ENCODE measurements around the gene RPA1. TPM values are rescaled to one million over a fixed set of nuclear protein-coding genes. Genes with fewer than 3 reads are reported as not detected.

Gene RPA1
- total and polyA plus RNA-seq, 2 of the 8 experiments (the other 6 are each of a cell fraction or from before 2014, with no cell fraction given) = 79.1 to 194 TPM

GRCh38 chr17:1906662-1907101 lies 76.9 kb downstream of the RPA1 start:
- no peaks in the 10 kb centered on the region for H3K36me3 ChIP-seq (ENCODE audit: control insufficient read depth in 2 of 4, insufficient read depth in 4 of 4, low read length in 3 of 4)
- peaks cover 40 to 72% (median 62%) of the 10 kb centered on the region in 4 experiments for H3K27me3 ChIP-seq (replicated peaks in 1 of 4; ENCODE audit: control insufficient read depth in 3 of 4, extremely low read depth in 1 of 4, insufficient read depth in 3 of 4, low read length in 3 of 4)
- no peak overlapping the region for H4K8ac ChIP-seq (ENCODE audit: extremely low read depth, insufficient read depth, low read length)
- H2BK5ac ChIP-seq (ENCODE audit: low read depth, low read length) = no peak overlapping the region
- no peaks in the 10 kb centered on the region for H3K9me3 ChIP-seq (ENCODE audit: insufficient read depth in 2 of 2, low read depth in 1 of 2, low read length in 1 of 2)
- no peak overlapping the region for H3K4ac ChIP-seq (replicated peaks; ENCODE audit: insufficient read length, low read depth, low read length)
- H3K27ac ChIP-seq (ENCODE audit: low read depth, low read length) = no peak overlapping the region
- no peak overlapping the region for H3K9ac ChIP-seq (replicated peaks in 1 of 4; ENCODE audit: extremely low read depth in 1 of 4, low read depth in 3 of 4, low read length in 3 of 4)
- H3K56ac ChIP-seq (replicated peaks; ENCODE audit: insufficient read length, low read depth, low read length) = no peak overlapping the region
- no peak overlapping the region for H2BK20ac ChIP-seq (ENCODE audit: low read length)
- H2BK12ac ChIP-seq (ENCODE audit: low read depth, low read length) = no peak overlapping the region
- DNase-seq (ENCODE audit: low read depth in 1 of 2, low spot score in 2 of 2) = no peak
- FAIRE-seq = no peak
- H3K4me1 ChIP-seq (replicated peaks in 1 of 4; ENCODE audit: control insufficient read depth in 3 of 4, insufficient read depth in 4 of 4, low read length in 3 of 4) = peaks cover 0 to 4% (median 3%) of the 10 kb centered on the region in 4 experiments; a peak in 3 of 7 replicates
- no peak overlapping the region for H2BK120ac ChIP-seq (replicated peaks; ENCODE audit: low read depth, low read length)
- CTCF ChIA-PET (ENCODE audit: partially characterized antibody) = interaction anchor here (0.7 to 1.8 kb wide), 5 partner anchors 21 to 135 kb away, joined by 3 to 6 read pairs (median 5); partner anchors contain the start of gene OVCA2
- H3K79me1 ChIP-seq (ENCODE audit: low read depth, low read length) = no peaks in the 10 kb centered on the region
- no peaks in the 10 kb centered on the region for H3K79me2 ChIP-seq (ENCODE audit: control insufficient read depth in 1 of 2, insufficient read depth in 2 of 2, low read length in 2 of 2)
- H2AK5ac ChIP-seq (ENCODE audit: low read depth, low read length) = no peak overlapping the region
- H3K14ac ChIP-seq (ENCODE audit: insufficient read length) = no peak overlapping the region
- peaks cover 2 to 8% of the 10 kb centered on the region in 2 experiments for H4K20me1 ChIP-seq (replicated peaks in 1 of 2; ENCODE audit: control insufficient read depth in 1 of 2, insufficient read depth in 2 of 2, low read length in 2 of 2)
- no peak overlapping the region for H3K4me3 ChIP-seq (ENCODE audit: extremely low read depth in 1 of 4, insufficient read depth in 2 of 4, low read depth in 3 of 4, low read length in 4 of 4)
- H3K23me2 ChIP-seq (ENCODE audit: low read depth, low read length) = peaks cover 2% of the 10 kb centered on the region; the same call in 1 of the 2 replicates
- 92% methylated on average over 8 of the region's 8 CpGs; no CpG with 5 or more reads in 1 of the 2 experiments for WGBS, 2 experiments (ENCODE audit: extremely low coverage in 1 of 2, insufficient coverage in 1 of 2, insufficient read length in 1 of 2, insufficient replicate concordance in 2 of 2, low coverage in 1 of 2, low lambda C conversion rate in 2 of 2, missing lambda C conversion rate in 1 of 2)
- no peak overlapping the region for H2AFZ ChIP-seq (ENCODE audit: low read length)
- TF ChIP-seq TEAD4 (IDR thresholded peaks at IDR 0.05; ENCODE audit: low read depth, low read length) (peak; percentile 17; the same call in 1 of the 2 replicates), JUN (IDR thresholded peaks at IDR 0.05; ENCODE audit: low read depth, low read length) (no peak), RBBP5 (IDR thresholded peaks at IDR 0.05; ENCODE audit: borderline replicate concordance, low read depth, low read length) (no peak), CBX5 (IDR thresholded peaks at IDR 0.05; ENCODE audit: low read depth, low read length) (no peak), EGR1 (IDR thresholded peaks at IDR 0.05; ENCODE audit: borderline replicate concordance, low read depth, low read length) (no peak), TAF7 (optimal IDR thresholded peaks at IDR 0.05; ENCODE audit: borderline replicate concordance, low read depth, low read length) (no peak), ZNF274 (IDR thresholded peaks at IDR 0.05; ENCODE audit: borderline replicate concordance, extremely low read depth, low read length) (no peak), ATF2 (IDR thresholded peaks at IDR 0.05; ENCODE audit: low read length) (no peak), TBP (IDR thresholded peaks at IDR 0.05; ENCODE audit: low read depth, low read length) (no peak), BRCA1 (IDR thresholded peaks at IDR 0.05; ENCODE audit: low read depth, low read length) (no peak), EZH2 (IDR thresholded peaks at IDR 0.05; ENCODE audit: low read depth, low read length, severe bottlenecking) (peak; percentile 2)
- no peak overlapping the region for H3K4me2 ChIP-seq (ENCODE audit: insufficient read depth in 1 of 2, low read depth in 2 of 2, low read length in 2 of 2)
- H3K23ac ChIP-seq (ENCODE audit: insufficient read length) = no peak overlapping the region
- H3K18ac ChIP-seq (ENCODE audit: extremely low read depth, low read length) = no peak overlapping the region
- H2BK15ac ChIP-seq (ENCODE audit: low read length) = no peak overlapping the region
- POLR2A ChIA-PET (ENCODE audit: partially characterized antibody) = no interaction called here
- H4K91ac ChIP-seq (replicated peaks; ENCODE audit: insufficient read length, low read length) = no peak overlapping the region
- H4K5ac ChIP-seq (ENCODE audit: insufficient read length, low read depth, low read length) = no peak overlapping the region

Data from H1 (cell line).